GM19455 (cell line): ENCODE data around the gene EPB41L1.

Source experiments
- ATAC-seq: cut with Tn5 transposase; IDR thresholded peaks from one replicate; pipeline ENCODE4 v1.9.1; 2021; ENCODE audit not compliant: unreplicated experiment

The EPB41L1 gene

GRCh38 chr20:36153736-36154699 lies 522 bp upstream of the EPB41L1 start:
- no peak for ATAC-seq

- no peak for ATAC-seq
Observed at GRCh38 chr20:36155629-36155971, 1.1 kb downstream of the EPB41L1 start.

GRCh38 chr20:36155991-36156390 lies 1.5 kb downstream of the EPB41L1 start:
- no peak for ATAC-seq

- no peak for ATAC-seq
Observed at GRCh38 chr20:36157610-36158009, 3.1 kb downstream of the EPB41L1 start.

- ATAC-seq = no peak
Observed at GRCh38 chr20:36158160-36158741, 3.7 kb downstream of the EPB41L1 start.

- ATAC-seq = no peak
Observed at GRCh38 chr20:36159833-36160232, 5.3 kb downstream of the EPB41L1 start.

- ATAC-seq = no peak
Observed at GRCh38 chr20:36162272-36162966, 7.9 kb downstream of the EPB41L1 start.

- no peak for ATAC-seq
Observed at GRCh38 chr20:36167902-36168503, 13.5 kb downstream of the EPB41L1 start.

GRCh38 chr20:36170542-36171215 lies 16.1 kb downstream of the EPB41L1 start:
- ATAC-seq = no peak

GRCh38 chr20:36173451-36173933 lies 19.0 kb downstream of the EPB41L1 start:
- ATAC-seq = no peak

- ATAC-seq = no peak
Observed at GRCh38 chr20:36175016-36175415, 20.5 kb downstream of the EPB41L1 start.

- ATAC-seq = no peak
Observed at GRCh38 chr20:36175475-36175995, 21.0 kb downstream of the EPB41L1 start.

GRCh38 chr20:36177716-36178115 lies 23.2 kb downstream of the EPB41L1 start:
- ATAC-seq = no peak

- ATAC-seq = no peak
Observed at GRCh38 chr20:36179170-36179945, 24.8 kb downstream of the EPB41L1 start.

- ATAC-seq = no peak
Observed at GRCh38 chr20:36180323-36180722, 25.8 kb downstream of the EPB41L1 start.

GRCh38 chr20:36181934-36182603 lies 27.5 kb downstream of the EPB41L1 start:
- no peak for ATAC-seq

- no peak for ATAC-seq
Observed at GRCh38 chr20:36182604-36183154, 28.1 kb downstream of the EPB41L1 start.

GRCh38 chr20:36183155-36183944 lies 28.8 kb downstream of the EPB41L1 start:
- no peak for ATAC-seq
